ENCODE results near the gene DDIAS. TPM values are rescaled to one million over a fixed set of nuclear protein-coding genes. Genes with fewer than 3 reads are reported as not detected.

DDIAS gene
- total and polyA plus RNA-seq, 10 of the 15 experiments (the other 5 are each of a cell fraction or from before 2014, with no cell fraction given): 6.9 to 27.8 (median 12.9) TPM

- DNase-seq (ENCODE audit: low read depth, low spot score) (peak; percentile 84), ATAC-seq (peak; percentile 83), FAIRE-seq (peak; percentile 69)
- H3K36me3 ChIP-seq (ENCODE audit: control insufficient read depth in 2 of 2, insufficient read depth in 2 of 2, low read length in 1 of 2): no peaks in the 10 kb centered on the region
- no TSS peak for BruUV-seq (replicated peaks)
- ChIA-PET POLR2A (interaction anchor here (0.9 to 4.5 kb wide), 10 partner anchors 8 to 97 kb away, joined by 3 to 25 read pairs (median 5); no protein-coding TSS in a partner anchor), CTCF (interaction anchor here (0.6 to 2.3 kb wide), 9 partner anchors 9 to 93 kb away, joined by 3 to 9 read pairs (median 3); no protein-coding TSS in a partner anchor), RAD21 (ENCODE audit: unreplicated experiment) (interaction anchor here (0.5 to 2.1 kb wide), 20 partner anchors 9 to 280 kb away, joined by 3 to 13 read pairs (median 4); partner anchors contain the start of genes DDIAS, PCF11 and RAB30), SMC1A (ENCODE audit: uncharacterized antibody, unreplicated experiment) (interaction anchor here (0.8 to 4.5 kb wide), 19 partner anchors 9 to 281 kb away, joined by 3 to 51 read pairs (median 5); partner anchors contain the start of gene RAB30)
- no peak overlapping the region; the same call in 1 of the 2 replicates for H2AFZ ChIP-seq (ENCODE audit: control insufficient read depth, low read depth, low read length)
- H4K20me1 ChIP-seq (ENCODE audit: control insufficient read depth, insufficient read depth): no peaks in the 10 kb centered on the region
- intact Hi-C loops (cut with micrococcal nuclease; ENCODE audit: unreplicated experiment) (loop anchor here (1.0 to 5.0 kb wide), 3 partner anchors 10 to 187 kb away; partner anchors contain the start of gene PCF11), in situ Hi-C loops (cut with MboI) (no loop called here)
- H3K4me3 ChIP-seq: no peak overlapping the region
- H3K4me1 ChIP-seq (ENCODE audit: control insufficient read depth, insufficient read depth, low read length): peaks cover 41% of the 10 kb centered on the region
- no peaks in the 10 kb centered on the region for H3K79me2 ChIP-seq (ENCODE audit: control insufficient read depth, insufficient read depth, low read length)
- WGBS (ENCODE audit: insufficient coverage, insufficient replicate concordance, low lambda C conversion rate, missing lambda C conversion rate): 0% methylated on average over 4 of the region's 4 CpGs
- H3K27ac ChIP-seq (ENCODE audit: control insufficient read depth, insufficient read depth): peak overlapping the region; percentile 94
- H3K9ac ChIP-seq (ENCODE audit: control insufficient read depth, insufficient read depth, low read length): peak overlapping the region; percentile 19; the same call in 1 of the 2 replicates
- H3K4me2 ChIP-seq (ENCODE audit: control insufficient read depth, insufficient read depth): peak overlapping the region; percentile 67
- no peaks in the 10 kb centered on the region for H3K27me3 ChIP-seq (replicated peaks in 1 of 2; ENCODE audit: control insufficient read depth in 2 of 2, insufficient read depth in 2 of 2, low read length in 1 of 2)
- H3K9me3 ChIP-seq (replicated peaks; ENCODE audit: control insufficient read depth, insufficient read depth, low read length): no peaks in the 10 kb centered on the region; the same call in 1 of the 3 replicates
- TF ChIP-seq SKIL (IDR thresholded peaks at IDR 0.05; ENCODE audit: low read depth, poor library complexity, severe bottlenecking) (peak; percentile 94), MLLT1 (IDR thresholded peaks at IDR 0.05) (peak; percentile 48; the same call in 1 of the 2 replicates), HDAC2 (IDR thresholded peaks at IDR 0.05) (no peak), MEF2A (IDR thresholded peaks at IDR 0.05; ENCODE audit: insufficient read depth, low read depth, low read length) (peak; percentile 84), EP300 (IDR thresholded peaks at IDR 0.05; ENCODE audit: borderline replicate concordance in 1 of 2, control insufficient read depth in 1 of 2, low read depth in 2 of 2, low read length in 2 of 2) (peak; percentile 99 to 100), RELB (IDR thresholded peaks at IDR 0.05; ENCODE audit: low read depth) (peak; percentile 86), STAT3 (IDR thresholded peaks at IDR 0.05; ENCODE audit: low read depth, low read length) (peak; percentile 89; the same call in 1 of the 2 replicates), ELK1 (IDR thresholded peaks at IDR 0.05; ENCODE audit: low read depth, low read length) (no peak), ETV6 (conservative IDR thresholded peaks at IDR 0.05 in 1 of 2, IDR thresholded peaks at IDR 0.05 in 1 of 2; ENCODE audit: borderline replicate concordance in 1 of 2, low read depth in 1 of 2) (peak in 1 of 2 experiments; percentile 71; a peak in 2 of 4 replicates), ATF2 (IDR thresholded peaks at IDR 0.05; ENCODE audit: low read length) (peak; percentile 85), MXI1 (IDR thresholded peaks at IDR 0.05; ENCODE audit: low read depth, low read length) (peak; percentile 69; the same call in 1 of the 2 replicates), USF2 (IDR thresholded peaks at IDR 0.05; ENCODE audit: borderline replicate concordance, low read depth, low read length) (peak; percentile 23; the same call in 1 of the 2 replicates)
Measured at GRCh38 chr11:82969811-82970210, 68.3 kb downstream of the DDIAS start.
